ENCODE measurements around the gene HSPB2. TPM values are rescaled to one million over a fixed set of nuclear protein-coding genes. Genes with fewer than 3 reads are reported as not detected.

Gene HSPB2
- total RNA-seq, 4 donors from 2014 or later, result 1.2 to 6.7 (median 1.5) TPM; not detected in 1

DNA sequence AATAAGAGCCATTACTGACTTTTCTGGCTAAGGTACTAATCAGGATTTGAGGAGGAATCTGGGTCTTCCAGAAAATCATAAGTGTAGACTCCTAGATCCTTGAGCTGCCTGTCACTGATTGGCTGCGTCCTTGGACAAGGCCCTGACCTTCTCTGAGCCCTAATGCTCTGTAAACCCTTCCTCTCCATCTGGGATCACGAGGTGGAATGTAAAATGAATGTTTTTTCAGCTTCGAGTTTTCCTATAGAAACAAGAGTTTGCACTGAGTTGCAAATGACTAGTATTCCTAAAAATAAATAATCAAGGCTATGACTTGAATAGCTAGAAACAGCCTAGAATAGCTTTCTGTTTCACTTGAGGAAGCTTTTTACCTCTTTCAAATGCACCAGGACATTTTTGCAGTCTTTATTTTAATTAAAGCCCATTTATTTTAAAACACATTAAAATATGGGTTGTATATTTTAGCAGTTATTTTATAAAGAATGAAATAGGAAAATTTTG lies 23.6 kb downstream of the HSPB2 start:
- H3K4me3 ChIP-seq (ENCODE audit: low read depth, poor library complexity, severe bottlenecking), result no peak overlapping the region
- 64 to 69% methylated on average over 3 of the region's 3 CpGs for WGBS, 2 donors
- TF ChIP-seq, protein P1, sequence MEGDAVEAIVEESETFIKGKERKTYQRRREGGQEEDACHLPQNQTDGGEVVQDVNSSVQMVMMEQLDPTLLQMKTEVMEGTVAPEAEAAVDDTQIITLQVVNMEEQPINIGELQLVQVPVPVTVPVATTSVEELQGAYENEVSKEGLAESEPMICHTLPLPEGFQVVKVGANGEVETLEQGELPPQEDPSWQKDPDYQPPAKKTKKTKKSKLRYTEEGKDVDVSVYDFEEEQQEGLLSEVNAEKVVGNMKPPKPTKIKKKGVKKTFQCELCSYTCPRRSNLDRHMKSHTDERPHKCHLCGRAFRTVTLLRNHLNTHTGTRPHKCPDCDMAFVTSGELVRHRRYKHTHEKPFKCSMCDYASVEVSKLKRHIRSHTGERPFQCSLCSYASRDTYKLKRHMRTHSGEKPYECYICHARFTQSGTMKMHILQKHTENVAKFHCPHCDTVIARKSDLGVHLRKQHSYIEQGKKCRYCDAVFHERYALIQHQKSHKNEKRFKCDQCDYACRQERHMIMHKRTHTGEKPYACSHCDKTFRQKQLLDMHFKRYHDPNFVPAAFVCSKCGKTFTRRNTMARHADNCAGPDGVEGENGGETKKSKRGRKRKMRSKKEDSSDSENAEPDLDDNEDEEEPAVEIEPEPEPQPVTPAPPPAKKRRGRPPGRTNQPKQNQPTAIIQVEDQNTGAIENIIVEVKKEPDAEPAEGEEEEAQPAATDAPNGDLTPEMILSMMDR (IDR thresholded peaks at IDR 0.05), result no peak
- no peak for TF ChIP-seq POLR2A (IDR thresholded peaks at IDR 0.05)
- no peak for DNase-seq (ENCODE audit: low spot score in 2 of 2)
- intact Hi-C loops (cut with DNase I; ENCODE audit: low total_unique reads), result no loop called here

DNA sequence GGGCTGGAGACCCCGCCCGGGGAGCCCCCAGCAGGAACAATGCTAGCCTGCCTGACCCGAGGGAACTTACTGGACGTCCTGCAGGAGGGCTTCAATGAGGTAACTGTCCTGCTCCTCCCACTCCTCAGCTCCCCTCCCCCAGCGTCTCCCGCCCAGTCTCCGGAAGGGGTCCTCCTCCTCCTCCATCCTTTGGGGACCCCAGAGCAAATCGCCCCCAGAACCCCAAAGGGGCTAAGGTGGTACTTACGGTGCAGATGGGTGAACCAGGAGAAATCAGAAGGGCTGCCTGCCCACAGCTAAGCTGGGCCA lies 24.9 kb downstream of the HSPB2 start:
- WGBS, 2 donors, result 17 to 22% methylated on average over 7 to 9 of the region's 9 CpGs
- DNase-seq (ENCODE audit: low spot score in 2 of 2), result no peak
- intact Hi-C loops (cut with DNase I; ENCODE audit: low total_unique reads), result no loop called here
- TF ChIP-seq POLR2A (IDR thresholded peaks at IDR 0.05), result no peak
- TF ChIP-seq, protein P1 (IDR thresholded peaks at IDR 0.05), result no peak
- peak overlapping the region; percentile 44 for H3K4me3 ChIP-seq (ENCODE audit: low read depth, poor library complexity, severe bottlenecking)

DNA sequence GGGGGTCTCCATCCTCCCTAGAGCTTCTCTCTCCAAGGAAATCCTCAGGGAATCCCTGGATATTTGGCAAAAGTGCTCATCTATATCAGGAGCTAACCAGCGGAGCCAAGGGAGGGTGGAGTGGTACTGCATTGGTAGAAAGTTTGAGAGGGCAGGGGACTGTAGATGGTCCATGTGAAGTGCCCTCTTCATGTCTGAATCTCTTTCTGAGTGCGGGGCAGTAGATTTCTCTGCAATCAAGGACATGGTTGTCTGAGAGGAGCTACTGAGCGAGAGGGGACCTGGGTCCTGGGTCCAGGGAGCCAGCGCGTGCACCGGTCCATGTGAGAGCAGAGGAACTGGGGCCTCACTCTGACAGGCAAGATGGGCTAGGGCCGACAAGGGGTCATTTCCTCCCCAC lies 25.3 kb downstream of the HSPB2 start:
- WGBS, 2 donors, result 72 to 82% methylated on average over 7 of the region's 7 CpGs
- no peak for DNase-seq (ENCODE audit: low spot score in 2 of 2)
- H3K4me3 ChIP-seq (ENCODE audit: low read depth, poor library complexity, severe bottlenecking), result no peak overlapping the region
- TF ChIP-seq, protein P1 (IDR thresholded peaks at IDR 0.05), result no peak
- intact Hi-C loops (cut with DNase I; ENCODE audit: low total_unique reads), result no loop called here

DNA sequence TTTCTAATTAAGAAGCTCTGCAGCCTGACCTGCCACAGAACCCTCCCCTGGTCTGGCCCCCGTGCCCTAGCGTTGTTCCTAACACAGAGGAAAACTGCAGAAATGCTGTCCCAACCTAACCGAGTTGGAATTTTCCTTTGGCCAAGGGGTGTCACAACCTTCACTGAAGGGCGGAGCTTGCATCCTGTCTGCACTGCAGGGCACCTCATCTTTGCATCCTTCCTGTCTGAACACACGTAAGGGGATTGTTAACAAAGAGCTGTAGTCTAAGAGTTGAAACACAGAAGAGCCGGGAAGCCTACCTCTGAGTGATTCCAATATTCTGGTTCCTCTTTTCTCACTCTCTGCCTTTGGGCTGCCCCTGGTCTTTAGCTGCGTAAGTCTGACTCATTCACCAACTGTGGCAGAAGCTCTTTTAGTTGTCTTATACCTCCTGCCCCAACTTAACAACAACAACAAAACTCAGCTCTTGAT lies 26.2 kb downstream of the HSPB2 start:
- H3K4me3 ChIP-seq (ENCODE audit: low read depth, poor library complexity, severe bottlenecking), result no peak overlapping the region

DNA sequence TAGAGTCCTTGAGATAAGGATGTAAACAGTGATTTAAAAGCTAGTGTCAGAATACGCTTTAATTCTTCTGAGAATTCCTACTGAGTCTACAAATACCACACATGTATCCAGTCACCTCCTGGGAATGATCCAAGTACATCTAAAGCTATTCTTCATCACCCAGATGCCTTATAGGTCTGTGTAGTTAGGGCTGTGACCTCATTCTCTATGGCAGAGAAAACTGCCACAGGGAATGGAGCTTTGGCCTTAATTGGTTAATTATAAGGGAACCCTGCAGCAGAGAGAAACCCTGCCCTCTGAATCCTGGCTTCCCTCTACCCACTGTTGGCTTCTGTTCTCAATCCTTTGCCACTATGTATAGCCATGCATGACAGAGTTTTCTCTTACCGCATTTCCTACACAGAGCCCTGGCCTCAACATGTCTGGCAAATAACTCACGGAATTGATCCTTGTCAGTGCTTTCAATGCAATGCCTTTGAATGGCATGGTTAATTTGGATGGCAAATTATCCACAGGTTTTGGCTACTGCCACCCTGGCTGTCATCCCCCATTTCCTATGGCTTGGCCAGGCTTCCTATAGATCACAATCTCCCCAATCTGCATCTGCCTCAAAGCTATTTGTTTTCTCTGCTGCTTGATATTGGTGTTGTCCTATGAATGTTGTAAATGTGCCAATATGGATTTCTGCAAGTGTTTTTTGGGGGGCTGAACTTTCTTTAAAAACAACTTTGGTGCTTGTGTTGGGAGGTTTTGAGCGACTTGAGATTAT lies 27.5 kb downstream of the HSPB2 start:
- intact Hi-C loops (cut with DNase I; ENCODE audit: low total_unique reads), result no loop called here
- no peak for TF ChIP-seq POLR2A (IDR thresholded peaks at IDR 0.05)
- TF ChIP-seq, protein P1 (IDR thresholded peaks at IDR 0.05), result no peak
- WGBS, 2 donors, result 59 to 68% methylated on average over 4 of the region's 4 CpGs
- DNase-seq (ENCODE audit: low spot score in 2 of 2), result no peak
- no peak overlapping the region for H3K4me3 ChIP-seq (ENCODE audit: low read depth, poor library complexity, severe bottlenecking)

More for the DNA sequence above, 26.2 kb downstream of the HSPB2 start:
- intact Hi-C loops (cut with DNase I; ENCODE audit: low total_unique reads), result no loop called here
- no peak for DNase-seq (ENCODE audit: low spot score in 2 of 2)
- TF ChIP-seq POLR2A (IDR thresholded peaks at IDR 0.05), result no peak
- TF ChIP-seq, protein P1 (IDR thresholded peaks at IDR 0.05), result no peak
- 18 to 19% methylated on average over 7 of the region's 7 CpGs for WGBS, 2 donors

Measured in lower leg skin (tissue), 4 donors.